HG02759 (cell line): ENCODE results near the gene TBX2.

Experiments used
- ATAC-seq: cut with Tn5 transposase; IDR thresholded peaks from one replicate; pipeline ENCODE4 v1.9.1; 2021; ENCODE audit warnings: mild to moderate bottlenecking, moderate library complexity; ENCODE audit not compliant: unreplicated experiment

Gene TBX2

DNA sequence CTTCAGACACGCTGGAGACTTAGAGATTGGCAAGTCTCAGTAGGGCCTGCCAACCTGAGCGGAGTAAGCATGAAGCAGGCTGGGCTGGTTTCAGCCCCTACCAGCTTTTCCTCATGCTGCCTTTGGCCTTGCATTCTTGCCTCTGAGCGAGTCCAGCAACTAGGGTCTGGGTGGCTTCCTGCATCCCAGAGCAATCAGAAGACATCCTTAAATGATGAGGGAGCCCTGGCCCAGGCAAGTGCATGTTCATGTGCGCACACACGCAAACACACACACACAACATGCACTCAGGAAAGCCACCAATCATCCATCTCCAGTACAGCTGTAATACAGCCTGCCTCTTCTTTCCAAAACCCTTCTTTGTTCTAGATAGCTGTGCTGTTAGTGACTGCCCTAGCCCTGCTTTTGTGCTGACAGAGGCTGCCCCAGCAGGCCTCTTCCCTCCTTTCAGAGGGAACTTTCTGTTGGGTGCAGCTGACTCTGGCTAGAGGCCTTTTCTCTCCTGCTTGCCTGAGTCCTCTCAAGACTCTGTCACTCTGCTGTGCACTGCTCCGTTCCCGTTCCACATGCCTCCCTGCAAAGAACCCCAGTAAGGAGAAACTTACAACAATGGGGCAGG, 30.7 kb upstream of the TBX2 start:
- ATAC-seq: no peak

DNA sequence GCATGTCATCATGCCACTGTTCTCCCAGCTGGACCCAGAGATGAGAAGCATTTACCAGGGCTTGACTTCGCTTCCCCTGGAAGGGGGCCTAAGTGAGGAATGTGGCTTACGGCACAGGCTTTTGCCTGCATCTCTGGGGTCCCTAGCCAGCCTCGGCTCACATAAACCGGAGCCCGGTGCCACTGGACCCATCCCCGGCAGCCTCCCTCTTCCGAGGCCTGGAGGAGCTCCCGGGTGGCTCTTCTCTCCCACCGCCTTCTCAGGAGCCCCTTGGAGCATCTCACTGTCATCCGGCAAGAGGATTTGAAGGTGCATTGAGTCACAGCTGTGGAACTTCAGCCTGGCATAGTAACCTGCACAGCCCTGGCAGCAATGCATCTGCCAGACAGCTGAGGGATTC, 29.9 kb upstream of the TBX2 start:
- ATAC-seq: no peak

DNA sequence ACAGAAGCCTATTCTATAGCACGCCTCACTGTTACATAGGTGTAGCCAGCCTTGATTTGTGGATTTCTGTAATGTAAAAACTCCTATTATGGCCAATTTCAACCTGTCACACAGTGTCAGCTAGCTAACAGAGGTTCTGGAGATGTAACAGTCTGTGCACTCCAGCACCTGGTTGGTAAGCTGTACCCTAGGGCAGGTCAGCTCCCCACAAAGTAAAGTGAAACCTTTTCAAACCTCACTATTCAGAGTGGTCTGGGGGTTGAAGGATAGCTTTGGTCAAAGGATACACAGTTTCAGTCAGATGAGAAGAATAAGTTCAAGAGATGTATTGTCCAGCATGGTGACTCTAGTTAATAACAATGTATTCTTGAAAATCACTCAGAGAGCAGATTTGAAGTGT, 28.5 kb upstream of the TBX2 start:
- ATAC-seq: no peak

DNA sequence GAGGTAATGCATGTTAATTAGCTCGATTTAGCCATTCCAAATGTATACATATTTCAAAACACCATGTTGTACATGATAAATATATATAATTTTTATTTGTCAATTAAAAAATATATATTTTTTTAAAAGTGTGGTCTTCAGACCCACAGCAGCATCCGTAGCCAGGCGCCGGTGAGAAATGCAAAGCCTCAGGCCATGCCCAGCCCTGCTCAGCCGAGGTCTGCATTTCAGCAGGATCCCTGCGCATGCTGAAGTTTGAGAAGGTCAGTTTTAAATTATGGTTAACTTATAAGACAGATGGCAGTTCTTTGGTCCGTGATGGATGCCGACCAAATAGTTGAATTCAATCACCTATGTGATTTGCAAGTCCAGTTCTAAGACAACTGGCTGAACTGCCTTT, 28.0 kb upstream of the TBX2 start:
- ATAC-seq: no peak

DNA sequence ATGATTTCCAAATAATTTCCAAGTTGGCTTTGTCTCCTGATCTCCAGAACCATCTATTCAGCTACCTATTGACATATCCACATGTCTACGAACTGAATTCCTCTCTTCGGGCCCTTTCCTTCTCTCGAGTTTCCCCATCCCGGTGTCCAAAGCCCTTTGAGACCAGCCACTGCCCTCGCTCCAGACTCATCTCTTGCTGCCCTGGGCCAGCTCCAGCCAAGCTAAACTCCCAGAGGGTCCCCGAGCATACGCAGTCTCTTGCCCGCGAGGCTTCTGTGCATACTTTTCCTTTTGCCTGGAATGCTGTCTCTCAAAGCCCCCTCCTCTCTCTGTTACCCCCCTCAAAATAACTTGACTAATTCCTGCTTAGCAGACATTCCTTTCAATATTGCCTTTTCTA, 27.2 kb upstream of the TBX2 start:
- no peak for ATAC-seq

DNA sequence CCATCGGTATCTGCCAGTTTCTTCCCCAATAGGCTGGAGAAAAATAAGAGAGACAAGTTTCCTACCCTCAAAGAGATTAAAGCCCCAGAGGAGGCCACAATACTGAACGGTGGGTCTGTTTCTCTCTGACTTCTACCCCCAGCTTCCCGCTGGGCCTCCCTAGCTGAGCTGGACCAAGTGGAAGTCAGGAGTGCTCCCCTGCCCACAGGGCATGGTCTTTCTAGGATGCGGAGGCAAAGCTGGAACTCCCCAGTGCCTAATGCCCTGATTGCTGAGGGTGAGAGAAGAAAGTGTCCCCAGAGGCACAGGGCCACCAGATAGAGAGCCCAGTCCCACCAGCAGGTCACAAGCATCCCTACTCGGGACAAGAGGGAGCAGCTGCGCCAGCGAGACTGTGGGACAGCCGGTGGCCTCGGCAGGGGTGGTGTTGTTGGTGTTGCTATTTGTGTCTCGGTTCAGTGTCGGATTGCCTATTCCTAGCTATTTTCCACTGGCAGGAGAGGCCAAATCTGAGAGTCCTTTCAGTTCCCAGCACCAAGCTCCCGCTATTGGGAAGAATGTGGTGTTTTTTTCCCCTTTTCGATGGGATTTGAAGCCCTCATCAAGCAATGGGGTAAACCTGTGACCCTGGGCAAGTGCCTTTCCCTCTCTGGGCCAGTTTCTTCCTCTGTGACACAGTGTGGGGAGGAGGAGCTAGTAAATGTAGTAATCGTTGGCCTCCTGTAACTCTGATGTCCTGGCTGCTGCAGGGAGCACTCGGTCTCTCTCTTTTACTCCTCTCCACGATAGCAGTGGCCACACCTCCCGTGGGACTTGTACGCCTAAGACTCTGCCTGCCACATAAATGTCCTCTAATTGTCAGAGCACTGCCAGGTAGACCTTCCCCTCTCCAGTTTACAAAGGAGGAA, 22.5 kb upstream of the TBX2 start:
- no peak for ATAC-seq

DNA sequence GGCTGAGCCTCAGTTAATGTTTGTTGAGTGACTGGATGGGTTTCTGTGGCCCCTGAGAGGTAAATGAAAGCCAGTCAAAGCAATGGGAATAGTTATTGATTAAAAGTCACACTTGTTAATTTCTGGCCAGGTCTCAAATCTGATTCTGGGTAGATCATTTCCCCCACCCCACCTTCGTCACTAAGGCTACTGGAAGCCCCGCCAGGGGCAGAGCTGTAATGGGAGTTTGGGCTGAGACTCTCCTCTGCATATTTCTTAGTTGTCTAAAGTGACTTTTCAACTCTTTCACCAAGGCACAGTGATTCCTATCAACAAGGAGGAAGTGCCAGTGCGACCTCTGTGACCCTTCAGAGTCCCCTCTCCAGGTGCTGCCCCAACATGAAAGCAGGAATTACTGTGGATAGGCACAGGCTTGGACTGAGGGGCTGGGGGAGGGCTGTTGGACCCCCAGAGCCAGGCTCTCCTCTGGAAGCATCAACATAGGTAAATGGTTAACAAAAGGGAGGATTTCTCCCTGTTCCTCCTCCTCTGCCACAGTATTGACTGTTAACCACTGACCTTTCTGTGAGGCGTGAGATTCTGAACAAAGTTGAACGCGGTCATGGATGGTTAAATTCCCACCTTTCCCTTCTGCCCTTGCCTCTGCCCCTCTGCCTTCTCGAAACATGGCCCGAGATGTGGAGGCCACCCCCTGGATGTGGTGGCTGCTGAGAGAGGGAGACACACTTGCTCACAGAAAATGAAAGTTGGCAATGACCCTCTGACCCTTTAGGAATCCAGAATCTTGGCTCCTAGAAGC, 20.8 kb upstream of the TBX2 start:
- ATAC-seq: no peak

DNA sequence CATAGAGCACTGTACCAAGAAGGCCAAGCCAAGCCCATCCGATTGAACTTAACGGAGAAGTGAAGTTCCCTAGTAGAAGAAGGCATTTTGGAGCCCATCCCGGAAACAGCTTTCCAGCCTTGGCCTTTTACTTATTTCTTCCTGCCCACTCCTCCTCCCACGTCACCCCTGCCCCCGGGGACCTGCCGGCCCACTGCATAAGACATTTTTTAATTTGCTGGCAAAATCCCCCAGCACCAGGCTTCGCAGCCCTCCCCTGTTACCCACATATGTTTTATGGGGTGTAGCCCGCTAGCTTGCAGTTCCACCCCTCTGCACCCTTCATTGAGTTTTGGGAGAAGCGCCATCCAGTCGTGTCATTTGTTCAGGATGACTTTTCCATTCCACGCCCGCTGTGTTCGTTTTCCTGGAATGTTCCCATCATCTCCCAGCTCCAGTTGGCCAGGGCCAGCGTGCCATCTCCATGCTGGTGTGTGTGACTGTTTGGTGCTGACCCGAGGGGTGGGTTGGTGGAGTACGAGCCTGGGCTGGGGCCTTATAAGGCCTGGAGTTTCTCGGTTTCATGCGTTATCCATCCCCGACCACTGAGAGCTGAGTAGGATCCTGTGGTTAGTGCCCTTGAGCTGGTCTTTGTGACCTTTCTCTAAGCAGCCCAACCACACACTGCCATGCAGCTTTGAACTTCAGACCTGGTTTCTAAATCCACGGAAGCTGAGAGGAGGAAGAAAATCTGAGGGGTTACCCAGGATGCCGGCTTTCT, 20.0 kb upstream of the TBX2 start:
- ATAC-seq: no peak

DNA sequence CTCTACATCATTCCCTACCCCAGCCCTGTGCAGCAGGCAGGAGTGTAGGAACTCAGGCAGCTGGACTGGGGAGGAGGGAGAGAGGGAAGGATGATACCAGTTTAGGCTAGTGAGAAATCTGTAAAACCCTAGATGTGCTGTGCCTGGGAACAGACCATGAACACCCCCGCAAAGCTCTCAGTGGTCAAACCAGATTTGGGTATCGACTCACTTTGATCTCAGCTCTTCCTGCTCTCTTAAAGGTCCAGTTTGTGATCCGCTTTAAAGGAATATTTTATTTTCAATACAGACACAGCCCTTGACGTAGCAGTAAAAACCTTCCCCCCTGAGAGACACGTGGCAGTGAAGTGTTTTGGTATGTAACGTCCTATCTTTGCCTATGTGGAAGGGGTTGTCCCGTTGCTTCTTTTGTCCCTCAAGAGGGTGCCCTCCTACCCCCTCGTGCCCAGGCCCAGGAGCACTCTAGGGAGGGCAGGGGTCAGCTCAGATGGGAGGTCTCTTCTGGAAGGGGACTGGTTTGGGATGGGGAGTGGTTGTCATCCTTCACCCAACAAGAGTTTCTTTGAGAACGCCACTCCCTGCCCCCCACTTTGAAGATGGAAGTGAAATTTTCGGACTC, 19.3 kb upstream of the TBX2 start:
- ATAC-seq: no peak

DNA sequence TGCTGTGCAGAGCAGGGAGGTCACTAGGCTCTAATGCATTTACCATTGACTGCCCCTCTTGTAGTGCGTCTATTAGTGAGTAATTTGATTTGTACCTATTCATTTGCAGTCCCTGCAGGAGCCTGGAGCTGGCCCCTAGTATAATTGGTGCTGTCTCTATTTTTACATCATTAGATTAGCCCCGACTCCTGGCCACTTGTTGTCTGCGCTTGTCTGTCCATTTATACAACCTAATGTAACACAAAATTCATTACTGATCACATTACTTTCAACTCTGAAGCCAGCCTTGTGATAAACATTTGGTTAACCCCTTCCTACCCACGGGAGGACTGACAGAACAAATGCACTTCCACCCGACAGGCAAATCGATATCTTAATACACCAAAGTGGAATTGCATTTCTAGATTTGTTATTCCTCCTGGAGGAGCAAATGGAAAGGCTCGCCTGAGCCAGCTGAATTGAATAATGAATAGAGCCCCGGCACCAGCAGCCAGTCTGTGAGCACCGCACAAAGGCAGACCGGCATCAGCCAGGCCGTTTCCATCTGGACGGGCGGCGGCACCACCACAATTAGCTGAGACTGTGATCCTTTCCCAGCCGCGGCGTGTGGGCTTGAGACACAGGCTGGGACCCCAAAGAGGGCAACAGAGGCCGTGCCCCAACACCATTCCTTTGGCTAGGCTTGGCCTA, 18.7 kb upstream of the TBX2 start:
- no peak for ATAC-seq

DNA sequence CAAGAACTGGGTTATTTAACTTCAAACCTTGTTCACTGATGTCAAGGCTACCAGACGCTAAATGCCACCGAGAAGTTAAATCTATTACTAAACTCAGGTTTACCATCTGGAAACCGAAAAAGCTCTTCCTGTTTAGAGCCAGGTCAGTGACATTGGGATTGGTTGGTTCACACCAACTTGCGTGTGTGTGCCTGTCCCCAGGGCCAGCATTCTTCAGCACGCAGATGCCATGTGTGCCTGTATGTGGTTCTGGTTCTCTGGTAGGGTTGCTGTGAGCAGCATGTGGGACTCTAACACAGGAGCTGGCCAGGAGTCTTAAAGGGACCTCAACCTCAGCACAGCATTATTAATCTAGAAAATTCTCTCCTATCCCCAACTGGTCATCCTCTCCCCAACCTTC, 18.1 kb upstream of the TBX2 start:
- ATAC-seq: no peak

DNA sequence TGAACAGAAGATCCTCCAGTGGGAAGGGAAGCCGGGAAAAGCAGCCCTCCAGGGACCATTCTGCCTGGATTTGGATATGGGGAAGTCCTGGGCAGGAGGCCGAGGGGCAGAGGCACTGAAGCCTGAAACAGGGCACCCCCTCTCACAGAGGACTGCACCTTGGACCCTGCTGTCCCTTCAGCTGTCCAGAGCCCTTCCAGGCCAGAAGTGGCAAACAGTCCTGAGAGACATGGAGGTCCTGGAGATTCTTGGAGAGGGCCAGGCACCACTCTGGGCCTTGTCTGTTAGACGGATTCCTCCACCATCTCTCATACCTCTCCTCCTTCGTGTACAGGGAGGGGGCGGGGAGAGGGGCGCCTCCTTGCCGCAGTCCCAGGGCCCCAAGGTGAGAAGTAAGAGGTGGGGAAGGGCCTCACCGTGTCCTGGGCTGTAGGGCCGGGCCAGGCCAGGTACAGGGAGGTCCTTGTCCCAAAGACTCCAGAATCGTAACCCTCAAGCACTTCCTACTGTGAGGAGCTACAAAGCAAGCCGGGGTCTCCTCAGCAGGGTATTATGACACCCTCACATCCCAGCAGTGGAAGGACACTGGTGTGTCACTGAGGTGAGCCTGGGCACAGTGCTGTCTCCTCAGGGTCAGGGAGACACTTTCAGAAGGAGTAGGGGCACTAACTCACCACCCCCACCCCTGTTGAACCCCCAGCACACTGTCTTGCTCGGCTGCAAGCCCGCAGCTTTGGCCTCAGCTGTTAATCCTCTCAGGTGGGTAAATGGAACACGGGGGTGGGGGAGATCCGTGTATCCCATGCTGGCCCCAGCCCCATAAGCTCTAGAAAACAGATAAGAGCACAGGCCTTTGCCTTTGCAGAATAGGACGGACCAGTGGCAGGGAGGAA, 16.6 kb upstream of the TBX2 start:
- no peak for ATAC-seq

DNA sequence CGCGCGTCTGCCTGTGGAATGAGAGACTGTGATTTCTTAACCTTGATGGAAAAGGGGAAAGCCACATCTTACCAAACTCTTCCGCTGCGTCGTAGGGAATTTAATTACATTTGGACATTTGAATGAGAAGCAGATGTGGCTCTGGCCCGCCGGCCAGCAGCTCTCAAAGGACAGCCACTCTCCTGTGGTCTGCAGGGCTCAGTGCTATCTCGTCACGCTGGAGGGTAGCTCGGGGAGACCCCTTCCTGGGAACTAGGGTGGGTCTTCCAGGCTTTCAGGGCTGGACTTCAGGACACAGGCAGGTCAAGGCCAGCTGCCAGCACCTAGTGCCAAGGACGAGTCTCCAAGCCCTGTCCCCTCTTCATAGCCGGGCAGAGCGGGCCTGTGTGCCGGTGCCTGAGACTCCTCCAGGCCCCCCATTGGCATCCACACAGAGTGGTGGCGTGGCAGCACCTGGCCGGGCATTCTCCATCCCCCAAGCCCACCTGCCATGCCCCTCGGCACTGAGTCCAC, 15.9 kb upstream of the TBX2 start:
- no peak for ATAC-seq

DNA sequence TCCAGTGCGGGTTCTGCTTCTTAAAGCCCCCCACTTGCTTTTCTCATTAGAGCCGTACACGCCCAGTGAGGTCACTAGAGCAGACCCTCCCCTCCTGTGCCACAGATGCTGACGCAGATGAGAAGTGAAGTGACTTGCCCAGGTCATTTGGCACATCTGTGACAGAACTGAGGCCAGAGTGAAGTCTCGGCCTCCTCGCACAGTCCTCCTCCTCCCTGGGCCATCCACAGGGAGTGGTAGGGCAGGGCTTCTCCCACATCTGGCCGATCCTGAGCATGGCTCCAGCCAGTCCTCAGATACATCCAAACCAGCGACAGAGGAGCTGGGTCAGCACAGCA, 15.3 kb upstream of the TBX2 start:
- ATAC-seq: no peak

DNA sequence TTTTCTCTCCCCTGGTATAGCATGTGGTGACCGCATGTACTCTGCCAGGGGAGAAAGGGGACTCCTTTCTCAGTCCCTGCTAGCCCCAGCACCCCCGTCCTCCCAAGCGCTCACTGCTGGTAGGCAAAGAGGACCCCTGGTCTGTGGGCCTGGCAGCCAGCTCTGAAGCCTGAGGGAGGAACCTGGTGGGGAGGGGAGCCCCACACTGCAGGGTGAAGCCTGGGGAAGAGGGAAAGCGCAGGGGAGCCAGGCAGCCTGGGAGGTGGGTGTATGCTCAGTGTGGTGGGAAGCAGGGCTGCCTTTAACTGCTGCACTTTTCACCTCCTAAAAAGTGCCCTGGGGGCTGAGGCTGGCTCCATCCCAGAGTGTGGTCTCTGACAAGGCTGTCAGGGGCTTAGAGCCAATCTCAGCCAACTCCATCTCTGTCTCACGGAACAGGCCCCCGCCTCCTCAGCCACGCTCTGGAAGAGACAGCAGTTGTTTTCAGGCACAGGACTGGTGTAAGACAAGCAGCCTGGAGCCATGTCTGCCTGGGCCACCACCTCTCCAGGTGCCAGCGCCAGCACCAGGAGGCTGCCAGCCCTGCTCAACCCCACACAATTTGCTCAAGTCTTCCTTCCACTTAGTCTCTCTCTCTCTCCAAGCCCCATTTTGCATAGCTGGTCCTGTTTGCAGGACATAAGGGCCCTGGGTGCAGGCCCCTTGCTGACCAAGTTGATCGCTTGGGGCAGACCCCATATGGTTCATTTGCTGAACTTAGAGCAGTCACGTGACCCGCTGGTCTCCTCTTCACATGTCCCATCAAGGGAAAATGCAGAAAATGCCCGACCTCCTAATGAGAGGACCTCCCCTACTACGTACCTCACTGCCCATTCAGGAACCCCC, 14.7 kb upstream of the TBX2 start:
- ATAC-seq: no peak

DNA sequence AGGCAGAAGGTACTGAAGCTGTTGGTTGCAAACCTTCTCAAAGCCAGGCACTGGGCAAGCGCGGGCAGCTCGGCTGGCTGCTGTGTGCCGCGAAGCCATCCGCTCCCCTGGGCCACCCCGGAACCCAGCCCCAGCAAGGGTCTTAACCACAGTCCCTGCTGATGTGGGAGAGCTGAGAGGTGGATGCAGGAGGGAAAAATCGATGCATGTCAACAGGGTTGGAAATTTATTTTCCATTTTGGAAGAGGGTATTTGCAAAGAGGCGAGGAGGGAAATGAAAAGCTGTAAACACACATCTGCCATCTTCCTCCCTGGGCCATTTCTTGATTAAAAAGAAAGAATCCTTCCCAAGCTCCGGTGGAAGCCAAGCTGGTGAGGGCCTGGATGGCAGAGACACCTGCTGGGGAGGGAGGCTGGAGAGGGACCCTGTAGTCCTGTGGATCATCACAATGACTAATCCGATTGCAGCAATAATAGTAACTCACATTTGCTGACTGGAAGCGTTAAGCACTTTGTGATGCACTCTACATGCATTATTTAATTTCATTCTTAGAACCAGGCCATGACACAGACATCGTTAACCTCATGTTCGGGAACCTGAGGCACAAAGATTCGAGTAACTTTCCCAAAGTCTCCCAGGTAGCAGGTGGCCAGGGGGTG, 13.9 kb upstream of the TBX2 start:
- no peak for ATAC-seq

DNA sequence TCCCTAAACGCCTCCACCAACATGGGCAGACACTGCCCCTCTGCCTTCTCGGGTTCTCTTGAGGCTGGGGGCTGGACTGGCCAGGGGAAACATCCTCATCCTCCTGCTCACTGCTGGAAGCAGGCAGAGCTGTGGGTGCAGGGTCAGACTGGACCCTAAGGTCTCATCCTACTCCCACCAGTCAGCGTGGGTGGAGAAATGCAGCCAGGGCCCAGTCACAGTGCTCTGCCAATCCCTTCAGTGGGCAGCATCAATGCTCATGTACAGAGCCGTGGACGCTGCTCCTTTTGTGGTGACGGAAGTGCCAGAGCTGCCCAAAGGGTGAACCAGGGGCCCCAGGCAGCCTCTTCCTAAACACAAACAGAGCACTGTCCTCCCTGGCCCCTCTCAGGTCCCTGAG, 13.4 kb upstream of the TBX2 start:
- ATAC-seq: no peak
